Esophagus squamous epithelium (tissue), 4 donors: Measurements from ENCODE around the gene OSBPL10.

Experiments
- CTCF ChIP-seq, 6 experiments: fragments of 450-650 bp in 4 of 6; fragments of 200-600 bp in 2 of 6; sonication (generic) in 2 of 6; IDR thresholded peaks; one replicate each; pipeline ENCODE4 v1.5.1; 2016 to 2019; ENCODE audit warnings: antibody characterized with exemption in 6 of 6, mild to moderate bottlenecking in 4 of 6, moderate library complexity in 4 of 6
- POLR2A ChIP-seq, 4 donors: fragments of 450-650 bp; IDR thresholded peaks; one replicate each; pipeline ENCODE4 v1.6.1; 2017; ENCODE audit warnings: antibody characterized with exemption in 4 of 4, mild to moderate bottlenecking in 4 of 4, moderate library complexity in 3 of 4

GRCh38 chr3:31890742-31891469 lies 90.2 kb downstream of the OSBPL10 start:
- TF ChIP-seq CTCF (IDR thresholded peaks at IDR 0.05) (no peak), POLR2A (IDR thresholded peaks at IDR 0.05) (no peak)
